CD4-positive, alpha-beta T cell treated with Interferon gamma for 1 hour (primary cell): Measurements from ENCODE around the gene RIPK4.

Experiments used
- DNase-seq: peaks from one replicate; pipeline ENCODE4 v3.0.0-alpha.2; 2020

Gene RIPK4

GRCh38 chr21:41751611-41752011 lies 15.2 kb downstream of the RIPK4 start:
- no peak for DNase-seq

GRCh38 chr21:41750532-41751151 lies 16.2 kb downstream of the RIPK4 start:
- DNase-seq, result no peak

- DNase-seq, result no peak
Measured at GRCh38 chr21:41750051-41750450, 16.8 kb downstream of the RIPK4 start.

DNA sequence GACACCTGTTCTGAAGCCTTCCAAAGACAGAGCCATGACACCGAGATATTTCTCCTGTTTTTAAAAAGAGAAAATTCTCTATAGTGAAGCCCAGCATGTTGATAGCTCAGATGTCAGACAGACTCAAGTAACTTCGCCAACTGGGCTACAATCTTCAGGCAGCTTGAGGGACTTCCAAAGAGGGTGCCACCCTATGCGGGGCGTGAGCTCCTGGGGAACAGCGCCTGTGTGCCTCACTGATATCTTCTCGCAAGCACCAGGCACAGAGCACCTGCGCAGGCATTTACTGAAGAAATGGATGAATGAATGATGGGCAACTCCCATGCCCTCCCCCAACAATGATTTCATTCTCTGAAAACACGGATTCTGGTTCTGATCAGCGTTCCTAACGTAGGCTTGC lies 17.6 kb downstream of the RIPK4 start:
- DNase-seq, result no peak

GRCh38 chr21:41747943-41748738 lies 18.7 kb downstream of the RIPK4 start:
- no peak for DNase-seq

GRCh38 chr21:41746744-41747006 lies 20.2 kb downstream of the RIPK4 start:
- DNase-seq, result no peak

GRCh38 chr21:41745971-41746743 lies 20.7 kb downstream of the RIPK4 start:
- no peak for DNase-seq

DNA sequence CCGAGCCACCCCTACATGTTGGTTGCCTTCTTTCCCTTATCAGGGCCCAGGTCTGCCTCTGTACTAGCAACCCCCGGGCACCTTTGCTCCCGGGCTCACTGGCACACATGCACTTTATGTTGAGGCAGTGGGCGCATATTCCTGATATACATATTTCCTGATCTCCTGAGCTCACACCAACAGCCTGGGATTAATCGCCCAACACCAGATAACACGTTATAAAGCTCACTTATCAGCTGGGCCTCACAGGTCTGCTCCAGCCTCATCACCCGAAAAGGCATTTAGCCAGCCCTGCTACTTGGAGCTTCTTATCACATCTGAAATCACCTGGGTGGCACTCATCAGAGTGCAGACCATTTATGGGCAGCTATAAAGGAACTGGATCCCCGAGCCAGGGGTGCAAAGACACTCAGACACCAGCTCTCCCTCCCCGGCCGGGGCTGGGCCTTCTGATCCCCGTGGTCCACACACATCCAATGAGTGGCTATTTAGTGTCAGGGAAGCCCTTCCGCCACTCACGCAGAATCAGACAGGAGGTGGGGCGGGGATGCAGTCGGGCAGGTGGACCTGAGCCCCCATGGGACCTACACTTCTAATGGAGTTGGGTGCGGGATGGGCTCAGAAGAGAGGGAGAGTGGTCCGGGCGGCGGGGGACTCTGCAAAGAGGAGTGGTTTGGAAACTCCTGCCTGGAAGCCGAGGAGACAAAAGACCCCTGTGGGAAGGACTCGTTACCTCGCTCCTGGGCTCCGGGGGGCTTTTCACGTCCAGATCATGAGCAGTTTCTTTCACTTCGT lies 21.6 kb downstream of the RIPK4 start:
- DNase-seq, result no peak

GRCh38 chr21:41744028-41744930 lies 22.6 kb downstream of the RIPK4 start:
- no peak for DNase-seq

DNA sequence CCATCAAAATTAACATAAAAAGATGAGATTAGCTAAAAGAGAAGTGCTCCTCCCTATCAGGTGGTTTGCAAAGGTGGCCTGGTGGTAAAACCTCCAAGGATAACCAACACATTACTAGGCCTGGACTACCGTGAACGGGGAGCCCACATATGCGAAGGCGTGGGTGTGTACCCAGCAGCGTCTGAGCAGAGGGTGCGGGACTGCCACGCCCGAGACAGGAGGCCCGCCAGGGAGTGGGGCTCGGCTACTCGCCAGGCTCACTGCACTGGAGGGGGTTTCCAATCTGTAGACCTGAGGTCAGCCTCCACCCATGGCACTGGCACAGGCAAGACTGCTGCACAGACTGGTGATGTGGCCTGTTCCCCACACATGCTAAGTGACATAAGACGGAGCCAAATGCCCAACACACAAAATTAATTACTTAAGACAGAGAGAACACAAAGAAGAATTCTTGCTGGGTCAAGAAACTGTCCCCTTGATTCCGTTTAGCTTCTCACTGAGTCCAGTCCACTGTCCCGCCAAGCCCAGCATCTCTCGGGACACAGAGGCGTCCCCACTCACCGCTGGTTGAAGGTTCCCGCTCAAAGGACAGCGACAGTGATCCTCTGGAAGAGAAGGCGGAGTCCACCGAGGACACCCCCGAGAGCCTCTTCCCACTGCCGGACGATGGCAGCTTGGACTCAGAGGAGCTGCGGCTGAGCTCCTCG lies 23.4 kb downstream of the RIPK4 start:
- no peak for DNase-seq

DNA sequence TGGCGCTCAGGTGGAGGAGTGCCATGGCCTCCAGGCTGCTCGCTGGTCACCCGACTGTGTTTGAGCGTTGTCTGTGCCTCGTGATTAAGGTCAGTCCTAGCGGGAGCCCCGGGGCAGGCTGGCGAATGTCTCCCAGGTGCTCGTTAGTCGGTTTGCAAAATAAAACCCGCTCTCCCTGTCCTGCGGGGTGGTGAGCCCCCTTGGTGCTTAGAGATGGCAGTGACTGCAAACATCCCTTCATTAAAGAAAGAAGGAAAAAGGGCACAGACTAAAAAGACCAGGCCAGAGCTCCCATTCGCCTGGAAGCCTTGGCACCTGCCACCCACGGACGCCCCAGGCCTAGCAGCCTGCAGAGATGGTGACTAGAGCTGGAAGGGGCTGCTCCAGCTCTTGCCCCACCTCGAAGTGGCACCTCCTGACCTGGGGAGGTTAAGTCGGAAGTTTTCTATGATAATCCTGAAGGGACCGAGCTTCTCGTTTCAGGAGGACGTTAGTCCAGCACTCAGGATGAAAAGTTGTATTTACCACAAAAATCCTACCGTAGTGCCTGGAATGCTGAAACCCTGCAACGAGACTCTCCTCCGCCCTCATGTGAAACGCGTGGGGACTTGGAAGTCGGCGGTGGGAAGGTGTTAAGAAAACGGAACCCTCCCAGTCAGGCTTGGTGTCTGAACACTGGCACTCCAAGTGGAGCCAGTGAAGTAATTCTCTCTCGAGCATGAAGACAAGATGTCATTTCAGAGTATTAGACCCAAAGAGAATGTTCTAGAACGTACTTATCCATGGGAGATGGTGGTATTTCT lies 24.6 kb downstream of the RIPK4 start:
- DNase-seq, result no peak

DNA sequence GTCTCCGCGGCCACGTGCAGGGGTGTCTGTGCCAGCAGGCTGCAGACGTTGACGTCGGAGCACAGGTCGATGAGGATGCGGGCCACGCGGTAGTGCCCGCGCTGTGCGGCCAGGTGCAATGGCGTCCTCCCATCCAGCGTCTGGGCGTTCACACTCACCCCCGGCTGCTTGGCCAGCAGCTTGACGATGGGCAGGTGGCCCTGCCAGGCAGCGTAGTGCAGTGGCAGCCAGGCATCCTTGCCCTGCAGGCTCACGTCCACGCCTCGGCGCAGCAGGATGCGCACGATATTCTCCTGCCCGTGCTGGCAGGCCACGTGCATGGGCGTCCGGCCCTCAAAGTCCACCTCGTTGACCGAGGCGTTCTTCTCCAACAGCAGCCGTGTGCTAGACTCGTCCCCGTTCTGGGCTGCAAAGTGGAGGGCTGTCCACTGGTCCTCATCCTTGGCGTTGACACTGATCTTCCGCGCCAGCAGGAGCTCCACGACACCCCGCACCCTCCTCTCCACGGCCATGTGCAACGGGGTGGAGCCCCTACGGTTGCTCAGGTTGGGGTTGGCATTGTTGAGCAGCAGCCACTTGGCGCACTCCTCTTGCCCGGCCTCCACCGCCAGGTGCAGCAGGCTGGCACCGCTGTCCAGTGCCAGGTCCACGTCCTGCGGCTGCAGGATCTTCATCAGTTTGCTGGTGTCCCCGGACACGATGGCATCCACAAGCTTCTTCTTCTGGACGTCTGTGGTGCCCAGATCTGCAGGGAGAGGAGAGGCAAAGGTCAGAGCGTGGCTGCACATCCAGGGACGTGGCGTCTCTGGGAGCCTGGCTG lies 25.4 kb downstream of the RIPK4 start:
- no peak for DNase-seq

DNA sequence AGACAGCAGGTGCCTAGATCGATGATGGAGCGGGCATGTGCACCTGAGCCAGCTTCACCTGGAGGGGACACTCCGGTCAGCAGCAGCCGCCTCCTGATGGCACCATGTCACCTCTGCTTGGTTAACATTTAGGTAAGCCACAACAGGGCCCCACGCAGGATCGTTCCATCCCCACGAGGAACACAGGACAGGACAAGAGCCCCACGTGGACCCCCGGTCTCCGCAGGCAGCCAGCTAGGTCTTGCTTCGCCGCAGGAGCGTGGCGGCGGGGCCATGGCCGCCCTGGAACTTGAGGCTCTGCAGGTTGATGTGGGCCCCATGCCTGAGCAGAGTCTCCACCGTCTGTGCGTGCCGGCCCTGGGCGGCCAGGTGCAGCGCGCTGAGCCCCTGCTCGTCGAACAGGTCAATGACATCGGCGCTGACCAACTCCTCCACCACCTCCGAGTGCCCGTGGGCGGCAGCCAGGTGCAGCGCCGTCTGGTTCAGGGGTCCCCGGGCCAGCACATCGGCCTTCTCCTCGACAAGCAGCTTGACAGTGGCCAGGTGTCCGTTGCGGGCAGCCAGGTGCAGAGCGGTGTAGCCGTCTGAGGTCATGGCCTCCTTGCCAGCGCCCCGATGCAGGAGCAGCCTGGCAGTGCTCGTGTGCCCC lies 26.1 kb downstream of the RIPK4 start:
- no peak for DNase-seq

GRCh38 chr21:41739936-41740335 lies 26.9 kb downstream of the RIPK4 start:
- DNase-seq, result no peak

- no peak for DNase-seq
Measured at GRCh38 chr21:41739011-41739410, 27.8 kb downstream of the RIPK4 start.

- no peak for DNase-seq
Measured at GRCh38 chr21:41737651-41738324, 29.1 kb downstream of the RIPK4 start.

- no peak for DNase-seq
Measured at GRCh38 chr21:41736423-41736822, 30.4 kb downstream of the RIPK4 start.

DNA sequence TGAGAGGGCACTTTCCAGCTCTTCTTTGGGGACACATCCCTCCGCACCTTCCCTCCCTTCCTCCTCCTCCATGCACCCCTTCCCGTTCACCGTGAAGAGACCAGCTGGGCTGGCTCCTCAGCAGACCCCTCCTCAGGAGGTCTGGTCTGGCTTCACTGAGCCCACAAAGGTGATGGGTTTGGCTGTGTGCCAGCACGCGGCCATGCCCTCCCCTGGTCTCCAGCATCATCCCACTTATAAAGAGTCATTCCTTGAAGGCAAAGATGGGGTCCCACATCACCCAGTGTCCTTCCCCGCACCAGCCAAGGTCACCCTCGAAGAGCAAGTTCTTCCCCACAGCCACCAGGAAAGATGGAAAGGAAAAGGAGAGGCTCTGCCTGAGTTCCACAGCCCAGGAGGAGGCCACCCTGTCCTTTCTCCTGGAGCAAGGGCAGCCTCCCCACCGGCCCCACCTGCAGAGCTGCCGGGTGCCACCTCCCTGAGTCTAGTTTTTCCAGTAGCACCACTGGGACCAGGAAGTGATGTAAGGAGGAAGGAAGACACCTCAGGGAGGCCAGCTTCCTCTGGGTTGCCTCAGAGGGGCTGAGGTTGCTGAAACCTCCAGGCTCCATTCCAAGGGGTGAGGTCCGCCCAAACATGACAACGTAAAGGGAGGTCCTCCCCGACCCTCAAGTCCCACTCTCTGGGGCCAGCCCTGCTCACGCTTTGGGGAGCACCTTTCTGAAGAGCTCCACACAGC lies 32.7 kb downstream of the RIPK4 start:
- DNase-seq, result no peak
